GM19238 (cell line): ENCODE data around the gene SIRPD.
"Not testable (repeated sequence)": the region's sequence is repeated elsewhere in the genome, so short reads cannot be mapped to it uniquely, and the experiment has no call there.

Source experiments
- DNase-seq: peaks from one replicate; pipeline ENCODE4 v3.0.0; 2011; ENCODE audit warnings: low spot score; ENCODE audit not compliant: insufficient read length

The SIRPD gene

GRCh38 chr20:1557605-1558004, at the start of gene SIRPD:
SIRPD (minus strand) TSS chr20:1557705; CDS start chr20:1557653, 52 bp downstream.
- DNase-seq, result no peak

GRCh38 chr20:1600736-1601135, 43.2 kb upstream of the SIRPD start:
- no peak for DNase-seq

- DNase-seq, result no peak
Observed at GRCh38 chr20:1595333-1595732, 37.8 kb upstream of the SIRPD start.

- DNase-seq, result no peak
Observed at GRCh38 chr20:1588533-1589460, 31.3 kb upstream of the SIRPD start.

- no peak for DNase-seq
Observed at GRCh38 chr20:1587781-1588532, 30.5 kb upstream of the SIRPD start.

GRCh38 chr20:1579488-1579887, 22.0 kb upstream of the SIRPD start:
- DNase-seq, result no peak

- no peak for DNase-seq
Observed at GRCh38 chr20:1577906-1578305, 20.4 kb upstream of the SIRPD start.

- not testable (repeated sequence) for DNase-seq
Observed at GRCh38 chr20:1577313-1577712, 19.8 kb upstream of the SIRPD start.

- no peak for DNase-seq
Observed at GRCh38 chr20:1576641-1577040, 19.1 kb upstream of the SIRPD start.

GRCh38 chr20:1576003-1576402, 18.5 kb upstream of the SIRPD start:
- DNase-seq, result not testable (repeated sequence)

- DNase-seq, result not testable (repeated sequence)
Observed at GRCh38 chr20:1571583-1571982, 14.1 kb upstream of the SIRPD start.

GRCh38 chr20:1569415-1569881, 11.9 kb upstream of the SIRPD start:
- DNase-seq, result no peak

GRCh38 chr20:1568163-1568490, 10.6 kb upstream of the SIRPD start:
- no peak for DNase-seq

GRCh38 chr20:1567392-1568162, 10.1 kb upstream of the SIRPD start:
- no peak for DNase-seq

- no peak for DNase-seq
Observed at GRCh38 chr20:1566701-1567100, 9.2 kb upstream of the SIRPD start.

- no peak for DNase-seq
Observed at GRCh38 chr20:1565461-1565860, 8.0 kb upstream of the SIRPD start.

GRCh38 chr20:1563598-1563997, 6.1 kb upstream of the SIRPD start:
- DNase-seq, result no peak

GRCh38 chr20:1562622-1563021, 5.1 kb upstream of the SIRPD start:
- no peak for DNase-seq

- DNase-seq, result no peak
Observed at GRCh38 chr20:1561350-1561749, 3.8 kb upstream of the SIRPD start.

- no peak for DNase-seq
Observed at GRCh38 chr20:1555952-1556351, 1.6 kb downstream of the SIRPD start.

- DNase-seq, result no peak
Observed at GRCh38 chr20:1539816-1540419, 17.6 kb downstream of the SIRPD start.
